BLaER1 treated with 17β-estradiol and CSF1 and Interleukin-3, amounts not matched to agents 10 nM and 100 nM (cell line): ENCODE data around the gene FSHR.

Experiments
- H3K27ac ChIP-seq, 11 experiments: shearing (Covaris generic); formaldehyde crosslinking; 2 replicates each; pipeline ENCODE4 v1.8.1; 2022
- H3K27me3 ChIP-seq, 11 experiments: shearing (Covaris generic); formaldehyde crosslinking; 2 replicates each; pipeline ENCODE4 v1.8.1; 2022
- H3K36me3 ChIP-seq, 11 experiments: shearing (Covaris generic); formaldehyde crosslinking; 2 replicates each; pipeline ENCODE4 v1.8.1; 2022
- H3K4me1 ChIP-seq, 10 experiments: shearing (Covaris generic); formaldehyde crosslinking; 2 replicates each; pipeline ENCODE4 v1.8.1; 2022
- H3K4me2 ChIP-seq, 11 experiments: shearing (Covaris generic); formaldehyde crosslinking; 2 replicates each; pipeline ENCODE4 v1.8.1; 2022
- H3K4me3 ChIP-seq, 10 experiments: shearing (Covaris generic); formaldehyde crosslinking; 2 replicates each; pipeline ENCODE4 v1.8.1; 2022
- H3K9ac ChIP-seq, 11 experiments: shearing (Covaris generic); formaldehyde crosslinking; 2 replicates each; pipeline ENCODE4 v1.8.1; 2022
- H3K9me3 ChIP-seq, 11 experiments: shearing (Covaris generic); formaldehyde crosslinking; replicated peaks in 1 of 11; 2 replicates each; pipeline ENCODE4 v1.8.1; 2022
- H4K20me1 ChIP-seq, 11 experiments: shearing (Covaris generic); formaldehyde crosslinking; 2 replicates each; pipeline ENCODE4 v1.8.1; 2022
- Cebpa-rat ChIP-seq, 11 experiments: shearing (Covaris generic); IDR thresholded peaks; 2 replicates each; pipeline ENCODE4 v1.8.1; 2022

The FSHR gene

GRCh38 chr2:49175831-49176230, 21.5 kb upstream of the FSHR start:
- Histone ChIP-seq H3K4me3 (no peak overlapping the region), H3K36me3 (no peaks in the 10 kb centered on the region), H3K9ac (no peak overlapping the region), H3K9me3 (peaks cover 0 to 13% (median 0%) of the 10 kb centered on the region in 11 experiments; a peak in 2 of 22 replicates), H3K4me2 (no peak overlapping the region), H4K20me1 (no peaks in the 10 kb centered on the region), H3K27me3 (no peaks in the 10 kb centered on the region), H3K4me1 (peaks cover 0 to 15% (median 0%) of the 10 kb centered on the region in 10 experiments; a peak in 4 of 20 replicates), H3K27ac (no peak overlapping the region)
- no peak for TF ChIP-seq Cebpa-rat (IDR thresholded peaks at IDR 0.05)

- no peak overlapping the region for H3K4me2 ChIP-seq
- H4K20me1 ChIP-seq = no peaks in the 10 kb centered on the region
- no peak overlapping the region for H3K9ac ChIP-seq
- H3K4me3 ChIP-seq = no peak overlapping the region
- no peak for TF ChIP-seq Cebpa-rat (IDR thresholded peaks at IDR 0.05)
- H3K27me3 ChIP-seq = no peaks in the 10 kb centered on the region
- no peaks in the 10 kb centered on the region for H3K36me3 ChIP-seq
- H3K27ac ChIP-seq = no peak overlapping the region
- H3K4me1 ChIP-seq = peaks cover 0 to 15% (median 0%) of the 10 kb centered on the region in 10 experiments; a peak in 4 of 20 replicates
- H3K9me3 ChIP-seq = peaks cover 0 to 23% (median 7%) of the 10 kb centered on the region in 11 experiments; a peak in 10 of 22 replicates
These were observed 20.4 kb upstream of the FSHR start for GRCh38 chr2:49174750-49175149.

- H3K36me3 ChIP-seq = no peaks in the 10 kb centered on the region
- no peak overlapping the region for H3K4me2 ChIP-seq
- H4K20me1 ChIP-seq = no peaks in the 10 kb centered on the region
- H3K4me3 ChIP-seq = no peak overlapping the region
- no peaks in the 10 kb centered on the region for H3K27me3 ChIP-seq
- H3K9ac ChIP-seq = no peak overlapping the region
- peaks cover 0 to 22% (median 6%) of the 10 kb centered on the region in 11 experiments; a peak in 8 of 22 replicates for H3K9me3 ChIP-seq
- H3K4me1 ChIP-seq = no peaks in the 10 kb centered on the region
- TF ChIP-seq Cebpa-rat (IDR thresholded peaks at IDR 0.05) = no peak
- no peak overlapping the region for H3K27ac ChIP-seq
These were observed 12.8 kb upstream of the FSHR start for GRCh38 chr2:49167131-49167530.

- TF ChIP-seq Cebpa-rat (IDR thresholded peaks at IDR 0.05) = no peak
- H3K27ac ChIP-seq = no peak overlapping the region
- peaks cover 0 to 21% (median 6%) of the 10 kb centered on the region in 11 experiments; a peak in 8 of 22 replicates for H3K9me3 ChIP-seq
- H3K4me3 ChIP-seq = no peak overlapping the region
- no peaks in the 10 kb centered on the region for H4K20me1 ChIP-seq
- H3K4me2 ChIP-seq = no peak overlapping the region
- H3K9ac ChIP-seq = no peak overlapping the region
- no peaks in the 10 kb centered on the region for H3K36me3 ChIP-seq
- H3K4me1 ChIP-seq = no peaks in the 10 kb centered on the region
- no peaks in the 10 kb centered on the region for H3K27me3 ChIP-seq
These were observed 11.3 kb upstream of the FSHR start for GRCh38 chr2:49165662-49166061.

- Histone ChIP-seq H3K4me3 (no peak overlapping the region), H3K4me1 (no peaks in the 10 kb centered on the region), H3K36me3 (no peaks in the 10 kb centered on the region), H3K27me3 (no peaks in the 10 kb centered on the region), H3K27ac (no peak overlapping the region), H3K9me3 (peaks cover 0 to 11% (median 0%) of the 10 kb centered on the region in 11 experiments; a peak in 4 of 22 replicates), H4K20me1 (no peaks in the 10 kb centered on the region), H3K9ac (no peak overlapping the region), H3K4me2 (no peak overlapping the region)
- no peak for TF ChIP-seq Cebpa-rat (IDR thresholded peaks at IDR 0.05)
These were observed 10.4 kb upstream of the FSHR start for GRCh38 chr2:49164729-49165128.

- Histone ChIP-seq H3K9ac (no peak overlapping the region), H3K4me1 (no peaks in the 10 kb centered on the region), H4K20me1 (no peaks in the 10 kb centered on the region), H3K9me3 (no peaks in the 10 kb centered on the region), H3K4me3 (no peak overlapping the region), H3K4me2 (no peak overlapping the region), H3K27ac (no peak overlapping the region), H3K27me3 (no peaks in the 10 kb centered on the region), H3K36me3 (no peaks in the 10 kb centered on the region)
- no peak for TF ChIP-seq Cebpa-rat (IDR thresholded peaks at IDR 0.05)
These were observed 7.8 kb upstream of the FSHR start for GRCh38 chr2:49162151-49162550.

- no peak overlapping the region for H3K4me3 ChIP-seq
- H3K4me2 ChIP-seq = no peak overlapping the region
- H3K36me3 ChIP-seq = no peaks in the 10 kb centered on the region
- no peak for TF ChIP-seq Cebpa-rat (IDR thresholded peaks at IDR 0.05)
- H3K27ac ChIP-seq = no peak overlapping the region
- no peak overlapping the region for H3K9ac ChIP-seq
- no peaks in the 10 kb centered on the region for H3K4me1 ChIP-seq
- H3K27me3 ChIP-seq = no peaks in the 10 kb centered on the region
- no peaks in the 10 kb centered on the region for H3K9me3 ChIP-seq
- no peaks in the 10 kb centered on the region for H4K20me1 ChIP-seq
These were observed 576 bp upstream of the FSHR start for GRCh38 chr2:49154891-49155290.

- Histone ChIP-seq H3K27ac (no peak overlapping the region), H3K9ac (no peak overlapping the region), H3K27me3 (no peaks in the 10 kb centered on the region), H3K9me3 (no peaks in the 10 kb centered on the region), H3K36me3 (no peaks in the 10 kb centered on the region), H3K4me1 (no peaks in the 10 kb centered on the region), H3K4me2 (no peak overlapping the region), H4K20me1 (no peaks in the 10 kb centered on the region), H3K4me3 (no peak overlapping the region)
- no peak for TF ChIP-seq Cebpa-rat (IDR thresholded peaks at IDR 0.05)
These were observed 1.1 kb downstream of the FSHR start for GRCh38 chr2:49153252-49153651.

- Histone ChIP-seq H3K9me3 (no peaks in the 10 kb centered on the region), H4K20me1 (no peaks in the 10 kb centered on the region), H3K9ac (no peak overlapping the region), H3K4me1 (no peaks in the 10 kb centered on the region), H3K4me2 (no peak overlapping the region), H3K36me3 (no peaks in the 10 kb centered on the region), H3K27me3 (no peaks in the 10 kb centered on the region), H3K4me3 (no peak overlapping the region), H3K27ac (no peak overlapping the region)
- TF ChIP-seq Cebpa-rat (IDR thresholded peaks at IDR 0.05) = no peak
These were observed 1.5 kb downstream of the FSHR start for GRCh38 chr2:49152824-49153223.

GRCh38 chr2:49146401-49146800, 7.9 kb downstream of the FSHR start:
- Histone ChIP-seq H3K9ac (no peak overlapping the region), H4K20me1 (no peaks in the 10 kb centered on the region), H3K4me1 (no peaks in the 10 kb centered on the region; a peak in 1 of 20 replicates), H3K9me3 (no peaks in the 10 kb centered on the region), H3K4me2 (no peak overlapping the region), H3K4me3 (no peak overlapping the region), H3K27me3 (no peaks in the 10 kb centered on the region), H3K27ac (no peak overlapping the region), H3K36me3 (no peaks in the 10 kb centered on the region)
- TF ChIP-seq Cebpa-rat (IDR thresholded peaks at IDR 0.05) = no peak
